ENCODE data around the gene THSD4. TPM values are rescaled to one million over a fixed set of nuclear protein-coding genes. Genes with fewer than 3 reads are reported as not detected.

The THSD4 gene
- total and polyA plus RNA-seq, 2 donors (not counting 1 experiment from before 2014, with no cell fraction given), result 43.1 to 95.5 TPM

GRCh38 chr15:71435552-71435951 lies 320.3 kb downstream of the THSD4 start:
- H4K20me1 ChIP-seq (ENCODE audit: control insufficient read depth, extremely low read depth, insufficient read depth, low read length), result no peaks in the 10 kb centered on the region
- no peaks in the 10 kb centered on the region for H3K9me3 ChIP-seq (ENCODE audit: control insufficient read depth, insufficient read depth, low read depth, low read length)
- H3K27me3 ChIP-seq (ENCODE audit: control insufficient read depth, insufficient read depth, low read length), result no peaks in the 10 kb centered on the region
- no peaks in the 10 kb centered on the region for H3K79me2 ChIP-seq (ENCODE audit: control insufficient read depth, insufficient read depth, low read length)
- no peak overlapping the region for H3K4me2 ChIP-seq (ENCODE audit: extremely low read depth, insufficient read depth, low read length)
- no peak overlapping the region for H3K27ac ChIP-seq (ENCODE audit: insufficient read depth, low read length)
- H2AFZ ChIP-seq (ENCODE audit: low read length), result no peak overlapping the region
- H3K36me3 ChIP-seq (ENCODE audit: control insufficient read depth, insufficient read depth, low read length), result no peaks in the 10 kb centered on the region
- H3K4me1 ChIP-seq (ENCODE audit: control insufficient read depth, extremely low read depth, insufficient read depth, low read length), result no peaks in the 10 kb centered on the region
- TF ChIP-seq EZH2 (IDR thresholded peaks at IDR 0.05; ENCODE audit: low read length, missing control alignments), result no peak
- no peak for TF ChIP-seq CTCF (conservative IDR thresholded peaks at IDR 0.05 in 1 of 2, IDR thresholded peaks at IDR 0.05 in 1 of 2; ENCODE audit: low read depth in 1 of 2, low read length in 2 of 2)
- no peak overlapping the region for H3K9ac ChIP-seq (ENCODE audit: insufficient read depth, low read length)
- H3K4me3 ChIP-seq (replicated peaks in 1 of 4; ENCODE audit: control extremely low read depth in 1 of 4, insufficient read depth in 1 of 4, low read depth in 3 of 4, low read length in 4 of 4), result no peak overlapping the region
- DNase-seq (ENCODE audit: low read depth in 2 of 2), result no peak

GRCh38 chr15:71436854-71437253 lies 321.6 kb downstream of the THSD4 start:
- Histone ChIP-seq H3K9me3 (ENCODE audit: control insufficient read depth, insufficient read depth, low read depth, low read length) (no peaks in the 10 kb centered on the region), H4K20me1 (ENCODE audit: control insufficient read depth, extremely low read depth, insufficient read depth, low read length) (no peaks in the 10 kb centered on the region), H3K4me3 (replicated peaks in 1 of 4; ENCODE audit: control extremely low read depth in 1 of 4, insufficient read depth in 1 of 4, low read depth in 3 of 4, low read length in 4 of 4) (no peak overlapping the region), H3K27me3 (ENCODE audit: control insufficient read depth, insufficient read depth, low read length) (no peaks in the 10 kb centered on the region), H3K27ac (ENCODE audit: insufficient read depth, low read length) (no peak overlapping the region), H3K4me2 (ENCODE audit: extremely low read depth, insufficient read depth, low read length) (no peak overlapping the region), H3K79me2 (ENCODE audit: control insufficient read depth, insufficient read depth, low read length) (no peaks in the 10 kb centered on the region), H3K9ac (ENCODE audit: insufficient read depth, low read length) (no peak overlapping the region), H3K36me3 (ENCODE audit: control insufficient read depth, insufficient read depth, low read length) (no peaks in the 10 kb centered on the region), H2AFZ (ENCODE audit: low read length) (no peak overlapping the region), H3K4me1 (ENCODE audit: control insufficient read depth, extremely low read depth, insufficient read depth, low read length) (no peaks in the 10 kb centered on the region)
- no peak for DNase-seq (ENCODE audit: low read depth in 2 of 2)
- no peak for TF ChIP-seq CTCF (conservative IDR thresholded peaks at IDR 0.05 in 1 of 2, IDR thresholded peaks at IDR 0.05 in 1 of 2; ENCODE audit: low read depth in 1 of 2, low read length in 2 of 2)
- no peak for TF ChIP-seq EZH2 (IDR thresholded peaks at IDR 0.05; ENCODE audit: low read length, missing control alignments)

GRCh38 chr15:71437404-71437803 lies 322.1 kb downstream of the THSD4 start:
- Histone ChIP-seq H3K4me1 (ENCODE audit: control insufficient read depth, extremely low read depth, insufficient read depth, low read length) (no peaks in the 10 kb centered on the region), H3K36me3 (ENCODE audit: control insufficient read depth, insufficient read depth, low read length) (no peaks in the 10 kb centered on the region), H3K4me3 (replicated peaks in 1 of 4; ENCODE audit: control extremely low read depth in 1 of 4, insufficient read depth in 1 of 4, low read depth in 3 of 4, low read length in 4 of 4) (no peak overlapping the region), H3K79me2 (ENCODE audit: control insufficient read depth, insufficient read depth, low read length) (no peaks in the 10 kb centered on the region), H3K27ac (ENCODE audit: insufficient read depth, low read length) (no peak overlapping the region), H3K27me3 (ENCODE audit: control insufficient read depth, insufficient read depth, low read length) (no peaks in the 10 kb centered on the region), H4K20me1 (ENCODE audit: control insufficient read depth, extremely low read depth, insufficient read depth, low read length) (no peaks in the 10 kb centered on the region), H2AFZ (ENCODE audit: low read length) (no peak overlapping the region), H3K9ac (ENCODE audit: insufficient read depth, low read length) (no peak overlapping the region), H3K4me2 (ENCODE audit: extremely low read depth, insufficient read depth, low read length) (no peak overlapping the region), H3K9me3 (ENCODE audit: control insufficient read depth, insufficient read depth, low read depth, low read length) (no peaks in the 10 kb centered on the region)
- no peak for DNase-seq (ENCODE audit: low read depth in 2 of 2)
- TF ChIP-seq EZH2 (IDR thresholded peaks at IDR 0.05; ENCODE audit: low read length, missing control alignments) (no peak), CTCF (conservative IDR thresholded peaks at IDR 0.05 in 1 of 2, IDR thresholded peaks at IDR 0.05 in 1 of 2; ENCODE audit: low read depth in 1 of 2, low read length in 2 of 2) (no peak)

Data from fibroblast of lung (primary cell).